K562 (cell line): ENCODE data around the gene HARS2. TPM values are rescaled to one million over a fixed set of nuclear protein-coding genes. Genes with fewer than 3 reads are reported as not detected.

Experiments
- ARHGAP35 ChIP-seq: fragments of 450-650 bp; IDR thresholded peaks from 2 replicates; pipeline ENCODE4 v1.6.1; 2018; ENCODE audit not compliant: partially characterized antibody
- ETV5 ChIP-seq: sonication (generic); formaldehyde crosslinking; IDR thresholded peaks from 2 replicates; pipeline ENCODE4 v1.4.0; 2020; ENCODE audit warnings: low read depth, mild to moderate bottlenecking, missing genetic modification reagents
- FOXK2 ChIP-seq, 2 experiments: fragments of 450-650 bp; IDR thresholded peaks in 1 of 2; conservative IDR thresholded peaks in 1 of 2; 2 replicates each; pipeline ENCODE4 v1.6.1; 2016; ENCODE audit warnings: low read depth in 2 of 2, mild to moderate bottlenecking in 1 of 2
- GABPB1 ChIP-seq: sonication (generic); formaldehyde crosslinking; IDR thresholded peaks from 2 replicates; pipeline ENCODE4 v1.8.0; 2022; ENCODE audit warnings: mild to moderate bottlenecking, missing genetic modification reagents
- GATAD2B ChIP-seq: fragments of 450-650 bp; IDR thresholded peaks from 2 replicates; pipeline ENCODE4 v1.6.1; 2017; ENCODE audit warnings: mild to moderate bottlenecking, borderline replicate concordance
- MCM2 ChIP-seq: fragments of 450-650 bp; IDR thresholded peaks from 2 replicates; pipeline ENCODE4 v1.6.1; 2017; ENCODE audit warnings: low read depth, mild to moderate bottlenecking
- MEIS2 ChIP-seq: fragments of 450-650 bp; IDR thresholded peaks from 2 replicates; pipeline ENCODE4 v1.6.1; 2014; ENCODE audit warnings: mild to moderate bottlenecking; ENCODE audit not compliant: partially characterized antibody
- NFXL1 ChIP-seq: fragments of 450-650 bp; formaldehyde crosslinking; IDR thresholded peaks from 2 replicates; pipeline ENCODE4 v1.4.0; 2021; ENCODE audit warnings: mild to moderate bottlenecking
- NR4A1 ChIP-seq, 2 experiments: fragments of 250-450 bp in 1 of 2; fragments of 450-650 bp in 1 of 2; sonication (Bioruptor Pico) in 1 of 2; IDR thresholded peaks; 2 replicates each; pipeline versions ENCODE4 v1.4.0 to v1.6.1; 2016 to 2020; ENCODE audit warnings: mild to moderate bottlenecking in 2 of 2, missing compliant biosample characterization in 1 of 2, missing genetic modification characterization in 1 of 2, moderate library complexity in 1 of 2
- PHTF2 ChIP-seq: fragments of 250-450 bp; sonication (Bioruptor Pico); IDR thresholded peaks from 2 replicates; pipeline ENCODE4 v1.5.0; 2021; ENCODE audit warnings: mild to moderate bottlenecking
- POU5F1 ChIP-seq: fragments of 150-350 bp; IDR thresholded peaks from 2 replicates; pipeline ENCODE4 v1.6.1; 2014; ENCODE audit warnings: borderline replicate concordance, low read length, low read depth, mild to moderate bottlenecking; ENCODE audit not compliant: partially characterized antibody
- RB1 ChIP-seq: fragments of 450-650 bp; IDR thresholded peaks from 2 replicates; pipeline ENCODE4 v1.6.1; 2017; ENCODE audit warnings: low read depth, mild to moderate bottlenecking
- RBM25 ChIP-seq: fragments of 200-400 bp; formaldehyde crosslinking; IDR thresholded peaks from 2 replicates; pipeline ENCODE4 v1.6.1; 2018; ENCODE audit warnings: low read length, low read depth, moderate library complexity; ENCODE audit not compliant: severe bottlenecking
- SMARCE1 ChIP-seq: fragments of 450-650 bp; IDR thresholded peaks from 2 replicates; pipeline ENCODE4 v1.7.1; 2016; ENCODE audit warnings: mild to moderate bottlenecking
- WHSC1 ChIP-seq: IDR thresholded peaks from one replicate; pipeline ENCODE4 v1.6.1; 2012; ENCODE audit warnings: low read length, control low read depth, inconsistent platforms
- ZNF232 ChIP-seq: sonication (generic); formaldehyde crosslinking; IDR thresholded peaks from 2 replicates; pipeline ENCODE4 v1.8.0; 2022; ENCODE audit warnings: mild to moderate bottlenecking, missing genetic modification reagents
- ZNF644 ChIP-seq: fragments of 200-800 bp; sonication (Bioruptor generic); IDR thresholded peaks from 2 replicates; pipeline ENCODE4 v1.6.1; 2016; ENCODE audit warnings: low read depth, missing genetic modification characterization, missing compliant biosample characterization
- ZZZ3 ChIP-seq: fragments of 450-650 bp; IDR thresholded peaks from 2 replicates; pipeline ENCODE4 v1.6.1; 2016; ENCODE audit warnings: antibody characterized with exemption, mild to moderate bottlenecking, moderate library complexity
- polyA plus RNA-seq, 8 experiments: library from polyadenylated mRNA; depleted of rRNA in 4 of 8; stranded (reverse) in 5 of 8; unstranded in 3 of 8; fragments of >200 nt; fragmentation: Nextera tagmentation in 2 of 8; fragmentation: Illumina TruSeq in 1 of 8; extraction: Ambion mirVana in 2 of 8; extraction: Trizol in 1 of 8; gene quantifications; 2 replicates each; pipeline versions ENCODE4 v1.2.1 to v1.2.3, GENCODE V29; 2011 to 2014; ENCODE audit warnings: inconsistent platforms in 1 of 8, missing spikeins in 1 of 8
- total RNA-seq, 7 experiments: library from RNA; depleted of rRNA in 6 of 7; stranded (reverse); fragments of >200 nt in 6 of 7; fragmentation: Illumina TruSeq in 2 of 7; extraction: Trizol in 2 of 7; gene quantifications; 2 replicates each; pipeline versions ENCODE4 v1.2.1 to v1.2.3, GENCODE V29; 2011 to 2021; ENCODE audit warnings: low replicate concordance in 1 of 7
- TF ChIP-seq, protein P1 (sequence below): fragments of 150-350 bp; conservative IDR thresholded peaks from 2 replicates; pipeline ENCODE4 v1.6.1; 2014; ENCODE audit warnings: low read length
- TF ChIP-seq, protein P2 (sequence below): fragments of 250-450 bp; sonication (Bioruptor Pico); IDR thresholded peaks from 2 replicates; pipeline ENCODE4 v1.9.0; 2021; ENCODE audit warnings: mild to moderate bottlenecking
- TF ChIP-seq, protein P3 (sequence below): sonication (generic); formaldehyde crosslinking; IDR thresholded peaks from 2 replicates; pipeline ENCODE4 v1.8.0; 2023; ENCODE audit warnings: missing genetic modification reagents, mild to moderate bottlenecking, borderline replicate concordance

The HARS2 gene
- total and polyA plus RNA-seq, 9 of the 15 experiments (the other 6 are each of a cell fraction or from before 2014, with no cell fraction given), result 8.5 to 41.6 (median 27.1) TPM

DNA sequence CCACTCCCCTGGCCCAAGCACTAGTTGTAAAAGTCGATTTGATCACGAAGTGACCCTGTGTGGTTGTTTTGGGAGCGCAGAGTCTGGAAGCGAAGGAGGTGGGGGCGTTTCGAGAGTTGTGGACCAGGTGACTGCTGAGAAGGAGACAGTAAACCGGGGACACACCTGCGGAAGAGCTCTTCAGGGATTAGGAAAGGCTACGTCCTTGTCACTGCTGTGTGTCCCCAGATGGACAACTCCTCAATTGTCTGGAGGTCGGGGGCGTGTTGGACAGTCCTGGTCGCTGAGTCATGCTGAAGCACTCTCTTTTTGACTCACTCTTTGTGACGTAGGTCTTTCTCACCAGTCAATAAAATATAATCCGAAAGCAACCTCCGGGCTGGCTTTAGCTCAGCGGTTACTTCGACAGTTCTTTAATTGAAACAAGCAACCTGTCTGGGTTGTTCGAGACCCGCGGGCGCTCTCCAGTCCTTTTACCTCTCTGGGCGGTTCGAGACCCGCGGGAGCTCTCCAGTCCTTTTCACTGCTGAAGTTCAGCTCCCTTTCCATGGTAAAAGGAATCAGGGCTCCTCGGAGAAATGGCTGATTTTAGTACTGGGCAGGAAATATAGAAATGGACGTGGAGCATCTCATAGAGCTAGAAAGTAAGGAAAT, 19.8 kb downstream of the HARS2 start (continued):
- TF ChIP-seq, protein P1, sequence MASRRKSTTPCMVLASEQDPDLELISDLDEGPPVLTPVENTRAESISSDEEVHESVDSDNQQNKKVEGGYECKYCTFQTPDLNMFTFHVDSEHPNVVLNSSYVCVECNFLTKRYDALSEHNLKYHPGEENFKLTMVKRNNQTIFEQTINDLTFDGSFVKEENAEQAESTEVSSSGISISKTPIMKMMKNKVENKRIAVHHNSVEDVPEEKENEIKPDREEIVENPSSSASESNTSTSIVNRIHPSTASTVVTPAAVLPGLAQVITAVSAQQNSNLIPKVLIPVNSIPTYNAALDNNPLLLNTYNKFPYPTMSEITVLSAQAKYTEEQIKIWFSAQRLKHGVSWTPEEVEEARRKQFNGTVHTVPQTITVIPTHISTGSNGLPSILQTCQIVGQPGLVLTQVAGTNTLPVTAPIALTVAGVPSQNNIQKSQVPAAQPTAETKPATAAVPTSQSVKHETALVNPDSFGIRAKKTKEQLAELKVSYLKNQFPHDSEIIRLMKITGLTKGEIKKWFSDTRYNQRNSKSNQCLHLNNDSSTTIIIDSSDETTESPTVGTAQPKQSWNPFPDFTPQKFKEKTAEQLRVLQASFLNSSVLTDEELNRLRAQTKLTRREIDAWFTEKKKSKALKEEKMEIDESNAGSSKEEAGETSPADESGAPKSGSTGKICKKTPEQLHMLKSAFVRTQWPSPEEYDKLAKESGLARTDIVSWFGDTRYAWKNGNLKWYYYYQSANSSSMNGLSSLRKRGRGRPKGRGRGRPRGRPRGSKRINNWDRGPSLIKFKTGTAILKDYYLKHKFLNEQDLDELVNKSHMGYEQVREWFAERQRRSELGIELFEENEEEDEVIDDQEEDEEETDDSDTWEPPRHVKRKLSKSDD, result no peak
- TF ChIP-seq ETV5 (CRISPR knock-in tag) (no peak), SMARCE1 (peak; percentile 80), RBM25 (no peak), WHSC1 (no peak), ZNF644 (tag) (peak; percentile 52; the same call in 1 of the 2 replicates), POU5F1 (no peak), MEIS2 (peak; percentile 81), RB1 (peak; percentile 83), ZZZ3 (no peak), FOXK2 (conservative IDR thresholded peaks at IDR 0.05 in 1 of 2, IDR thresholded peaks at IDR 0.05 in 1 of 2; ENCODE audit: low read depth in 2 of 2) (peak; percentile 50 to 63), PHTF2 (no peak), GABPB1 (CRISPR knock-in tag) (peak; percentile 36; the same call in 1 of the 2 replicates), NFXL1 (CRISPR knock-in tag) (no peak), NR4A1 (CRISPR knock-in tag; IDR thresholded peaks at IDR 0.05) (no peak), NR4A1 (tag; IDR thresholded peaks at IDR 0.05) (no peak), MCM2 (no peak), ZNF232 (CRISPR knock-in tag) (no peak), GATAD2B (no peak; the same call in none of the 2 replicates), ARHGAP35 (no peak)
- TF ChIP-seq, protein P2, sequence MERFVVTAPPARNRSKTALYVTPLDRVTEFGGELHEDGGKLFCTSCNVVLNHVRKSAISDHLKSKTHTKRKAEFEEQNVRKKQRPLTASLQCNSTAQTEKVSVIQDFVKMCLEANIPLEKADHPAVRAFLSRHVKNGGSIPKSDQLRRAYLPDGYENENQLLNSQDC, result no peak
- TF ChIP-seq, protein P3, sequence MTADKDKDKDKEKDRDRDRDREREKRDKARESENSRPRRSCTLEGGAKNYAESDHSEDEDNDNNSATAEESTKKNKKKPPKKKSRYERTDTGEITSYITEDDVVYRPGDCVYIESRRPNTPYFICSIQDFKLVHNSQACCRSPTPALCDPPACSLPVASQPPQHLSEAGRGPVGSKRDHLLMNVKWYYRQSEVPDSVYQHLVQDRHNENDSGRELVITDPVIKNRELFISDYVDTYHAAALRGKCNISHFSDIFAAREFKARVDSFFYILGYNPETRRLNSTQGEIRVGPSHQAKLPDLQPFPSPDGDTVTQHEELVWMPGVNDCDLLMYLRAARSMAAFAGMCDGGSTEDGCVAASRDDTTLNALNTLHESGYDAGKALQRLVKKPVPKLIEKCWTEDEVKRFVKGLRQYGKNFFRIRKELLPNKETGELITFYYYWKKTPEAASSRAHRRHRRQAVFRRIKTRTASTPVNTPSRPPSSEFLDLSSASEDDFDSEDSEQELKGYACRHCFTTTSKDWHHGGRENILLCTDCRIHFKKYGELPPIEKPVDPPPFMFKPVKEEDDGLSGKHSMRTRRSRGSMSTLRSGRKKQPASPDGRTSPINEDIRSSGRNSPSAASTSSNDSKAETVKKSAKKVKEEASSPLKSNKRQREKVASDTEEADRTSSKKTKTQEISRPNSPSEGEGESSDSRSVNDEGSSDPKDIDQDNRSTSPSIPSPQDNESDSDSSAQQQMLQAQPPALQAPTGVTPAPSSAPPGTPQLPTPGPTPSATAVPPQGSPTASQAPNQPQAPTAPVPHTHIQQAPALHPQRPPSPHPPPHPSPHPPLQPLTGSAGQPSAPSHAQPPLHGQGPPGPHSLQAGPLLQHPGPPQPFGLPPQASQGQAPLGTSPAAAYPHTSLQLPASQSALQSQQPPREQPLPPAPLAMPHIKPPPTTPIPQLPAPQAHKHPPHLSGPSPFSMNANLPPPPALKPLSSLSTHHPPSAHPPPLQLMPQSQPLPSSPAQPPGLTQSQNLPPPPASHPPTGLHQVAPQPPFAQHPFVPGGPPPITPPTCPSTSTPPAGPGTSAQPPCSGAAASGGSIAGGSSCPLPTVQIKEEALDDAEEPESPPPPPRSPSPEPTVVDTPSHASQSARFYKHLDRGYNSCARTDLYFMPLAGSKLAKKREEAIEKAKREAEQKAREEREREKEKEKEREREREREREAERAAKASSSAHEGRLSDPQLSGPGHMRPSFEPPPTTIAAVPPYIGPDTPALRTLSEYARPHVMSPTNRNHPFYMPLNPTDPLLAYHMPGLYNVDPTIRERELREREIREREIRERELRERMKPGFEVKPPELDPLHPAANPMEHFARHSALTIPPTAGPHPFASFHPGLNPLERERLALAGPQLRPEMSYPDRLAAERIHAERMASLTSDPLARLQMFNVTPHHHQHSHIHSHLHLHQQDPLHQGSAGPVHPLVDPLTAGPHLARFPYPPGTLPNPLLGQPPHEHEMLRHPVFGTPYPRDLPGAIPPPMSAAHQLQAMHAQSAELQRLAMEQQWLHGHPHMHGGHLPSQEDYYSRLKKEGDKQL, result no peak; the same call in 1 of the 2 replicates
